HG02884 (cell line): ENCODE results near the gene FARS2.
A peak's percentile ranks its signal among the peaks of the same experiment; 100 is the strongest.

ENCODE experiments used
- ATAC-seq: cut with Tn5 transposase; IDR thresholded peaks from one replicate; pipeline ENCODE4 v1.9.1; 2021; ENCODE audit warnings: mild to moderate bottlenecking, moderate library complexity; ENCODE audit not compliant: unreplicated experiment

The FARS2 gene

GRCh38 chr6:5493806-5494205, 232.5 kb downstream of the FARS2 start:
- no peak for ATAC-seq

- ATAC-seq = no peak
Measured at GRCh38 chr6:5497896-5498578, 236.7 kb downstream of the FARS2 start.

GRCh38 chr6:5498579-5498899, 237.2 kb downstream of the FARS2 start:
- no peak for ATAC-seq

DNA sequence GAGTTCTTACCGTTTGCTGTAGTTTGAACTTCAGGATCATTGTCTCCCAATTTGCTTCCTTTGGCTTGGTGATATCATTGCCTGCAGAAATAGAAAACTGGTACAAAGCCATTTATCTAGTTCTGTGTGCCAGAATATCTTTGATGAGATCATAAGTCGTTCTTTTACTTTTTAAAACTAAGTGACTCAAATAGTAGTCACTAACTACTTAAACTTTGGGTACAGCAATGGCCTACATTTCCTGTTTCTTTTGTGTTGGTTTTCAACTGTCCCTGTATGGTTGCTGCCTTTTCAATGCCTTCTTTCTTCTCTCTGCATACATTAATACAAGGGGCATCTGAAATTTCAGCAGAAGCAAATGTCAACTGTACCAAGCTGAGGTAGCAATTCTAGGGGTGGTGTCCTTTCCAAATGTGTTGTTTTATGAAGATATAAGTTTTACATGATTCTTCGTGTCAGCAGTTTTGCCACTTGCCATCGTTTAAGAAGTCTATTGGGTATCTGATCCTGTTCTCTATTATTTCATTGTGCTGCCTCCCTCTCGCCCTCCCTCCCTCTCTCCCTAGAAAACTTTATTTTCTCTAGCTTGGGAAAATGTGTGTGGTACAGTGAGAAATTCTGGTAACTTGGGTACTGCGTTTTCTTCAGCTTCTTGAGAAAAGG, 238.5 kb downstream of the FARS2 start:
- ATAC-seq = no peak

DNA sequence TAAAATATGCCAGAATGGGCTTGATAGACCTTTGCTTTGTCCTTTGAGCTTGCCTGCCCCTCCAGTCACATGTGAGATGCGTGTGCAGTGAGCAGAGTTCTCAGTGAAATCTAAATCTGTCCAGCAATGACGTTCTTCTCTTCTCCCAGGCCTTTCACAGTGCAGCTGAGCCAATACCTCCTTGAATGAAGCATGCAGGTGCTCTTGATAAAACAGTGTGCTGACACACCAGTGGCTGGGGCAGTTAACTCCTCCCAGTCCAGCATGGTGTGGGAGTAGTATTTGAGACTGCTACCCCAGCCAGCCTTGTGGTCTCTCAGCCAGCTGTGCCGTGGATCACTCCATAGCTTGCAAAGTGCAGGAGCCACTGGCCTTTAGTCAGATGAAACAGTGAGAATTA, 240.5 kb downstream of the FARS2 start:
- ATAC-seq = no peak

GRCh38 chr6:5504078-5504477, 242.8 kb downstream of the FARS2 start:
- ATAC-seq = no peak

DNA sequence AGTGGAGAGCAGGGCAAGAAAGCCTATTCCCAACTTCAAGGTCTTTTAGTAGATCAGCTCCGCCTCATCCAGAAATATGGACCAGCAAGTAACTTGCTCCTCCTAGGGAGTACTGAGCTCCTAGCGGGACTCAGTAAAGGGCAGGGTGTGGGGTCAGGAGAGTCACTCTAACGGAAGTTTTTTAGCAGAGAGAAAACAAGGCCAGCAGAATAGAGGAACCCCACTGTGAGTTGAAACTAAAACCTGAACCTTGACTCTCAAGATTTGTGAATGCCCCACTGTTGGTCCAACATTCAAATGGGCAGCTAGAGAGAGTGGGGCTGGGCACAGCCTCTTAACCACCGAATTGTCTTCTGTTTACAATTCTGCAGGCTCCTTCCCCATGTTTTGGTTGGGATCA, 244.8 kb downstream of the FARS2 start:
- ATAC-seq = no peak

DNA sequence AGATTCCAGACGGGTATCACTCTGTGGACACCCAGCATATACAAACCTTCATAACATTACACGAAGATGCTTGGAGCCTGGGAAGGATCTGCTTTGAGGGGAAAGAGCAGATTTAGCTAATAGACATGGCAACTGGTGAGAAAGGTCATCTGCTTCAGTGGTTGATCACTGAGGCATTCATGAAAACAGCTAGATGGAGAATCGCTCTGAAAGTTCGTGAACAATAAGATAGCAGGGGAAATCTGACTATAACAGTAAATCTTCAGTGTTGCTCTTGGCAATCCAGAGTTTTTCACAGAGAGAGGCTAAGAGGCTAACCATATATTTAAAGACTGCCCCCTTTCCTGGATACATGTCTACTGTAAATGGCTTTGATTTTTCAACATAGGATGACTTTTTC, 245.3 kb downstream of the FARS2 start:
- ATAC-seq = peak; percentile 36

DNA sequence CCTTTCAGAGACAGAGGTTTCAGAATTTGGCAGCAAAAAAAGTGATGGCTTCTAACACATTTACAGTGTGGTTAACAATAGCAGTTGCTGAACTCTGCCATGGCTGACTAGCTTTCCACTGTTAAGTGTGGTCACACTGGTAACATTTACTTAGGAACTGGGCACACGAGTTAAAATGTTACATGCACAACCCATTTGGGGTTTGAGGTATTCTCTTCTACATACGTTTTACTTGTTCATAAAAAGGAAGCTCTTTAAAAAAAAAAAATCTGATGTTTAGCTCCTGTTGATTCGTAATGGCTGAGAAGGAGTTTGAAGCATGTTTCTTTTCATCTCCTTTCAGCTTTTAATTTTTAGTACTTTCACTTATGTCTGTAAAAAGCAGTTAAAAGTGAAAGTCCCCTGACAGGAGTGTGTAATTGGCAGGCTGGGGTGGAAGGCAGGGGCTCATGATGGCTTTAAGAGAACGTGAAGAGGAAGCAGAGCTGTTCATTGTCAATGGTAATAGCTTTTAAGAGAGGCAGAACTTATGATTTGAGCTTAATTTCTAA, 245.9 kb downstream of the FARS2 start:
- ATAC-seq = peak; percentile 86

- ATAC-seq = no peak
Measured at GRCh38 chr6:5509106-5509505, 247.8 kb downstream of the FARS2 start.

DNA sequence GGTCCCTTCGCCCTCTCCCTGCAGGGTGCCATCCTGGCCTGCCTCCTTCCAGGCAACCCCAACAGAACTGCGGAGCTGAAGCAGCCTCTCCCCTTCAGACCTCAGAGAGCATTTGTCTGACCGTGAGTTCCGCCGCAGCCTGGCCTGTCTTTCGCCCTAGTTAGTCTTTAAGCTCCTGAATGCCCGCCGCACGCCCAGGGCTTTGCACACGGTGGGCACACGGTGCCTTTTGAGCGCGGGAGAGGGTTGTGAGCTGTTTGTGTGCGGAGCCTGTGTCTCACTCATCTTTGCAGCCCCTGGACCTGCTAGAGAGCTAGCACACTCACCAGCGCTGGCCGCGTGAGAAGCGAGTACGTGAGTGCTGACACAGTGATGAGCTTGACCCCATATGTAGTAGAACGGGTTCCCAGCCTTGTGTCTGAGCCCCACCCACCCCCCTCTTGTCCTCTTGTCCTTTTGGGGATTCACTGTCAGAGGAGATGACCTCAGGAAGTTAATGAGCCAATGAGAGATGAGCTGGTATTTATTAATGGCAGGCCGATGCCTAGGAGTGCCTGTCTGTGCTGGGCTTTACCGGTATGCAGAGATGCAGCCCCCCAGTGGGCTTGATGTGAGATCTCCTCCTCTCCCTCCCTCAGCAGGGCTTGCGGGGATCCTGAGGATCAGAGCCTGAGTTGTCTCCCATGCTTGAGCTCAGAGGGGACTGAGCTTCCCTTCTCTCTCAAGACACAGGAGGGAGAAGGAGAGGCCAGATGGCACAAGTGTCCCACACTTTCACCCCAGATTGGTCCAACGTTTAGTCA, 249.2 kb downstream of the FARS2 start:
- ATAC-seq = no peak

- no peak for ATAC-seq
Measured at GRCh38 chr6:5511954-5512353, 250.6 kb downstream of the FARS2 start.

DNA sequence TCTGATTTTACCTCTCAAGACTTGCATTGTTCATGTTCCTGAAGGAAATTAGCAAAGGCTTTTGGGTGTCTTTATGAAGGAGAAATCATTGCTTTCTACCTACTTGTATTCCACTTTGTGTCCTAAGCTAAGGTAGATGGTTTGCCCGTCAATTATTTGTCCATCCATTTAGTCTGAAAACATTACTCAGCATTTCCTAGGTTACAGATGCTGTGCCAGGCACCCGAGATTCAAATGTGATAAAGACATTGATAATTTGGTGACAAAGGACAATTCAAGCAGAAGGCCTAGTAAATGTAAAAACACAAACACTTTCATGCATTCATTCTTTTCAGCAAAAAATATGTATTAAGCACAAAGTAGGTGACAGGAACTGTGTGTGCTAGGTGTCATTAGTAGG, 251.1 kb downstream of the FARS2 start:
- no peak for ATAC-seq

- ATAC-seq = no peak
Measured at GRCh38 chr6:5513408-5513807, 252.1 kb downstream of the FARS2 start.

DNA sequence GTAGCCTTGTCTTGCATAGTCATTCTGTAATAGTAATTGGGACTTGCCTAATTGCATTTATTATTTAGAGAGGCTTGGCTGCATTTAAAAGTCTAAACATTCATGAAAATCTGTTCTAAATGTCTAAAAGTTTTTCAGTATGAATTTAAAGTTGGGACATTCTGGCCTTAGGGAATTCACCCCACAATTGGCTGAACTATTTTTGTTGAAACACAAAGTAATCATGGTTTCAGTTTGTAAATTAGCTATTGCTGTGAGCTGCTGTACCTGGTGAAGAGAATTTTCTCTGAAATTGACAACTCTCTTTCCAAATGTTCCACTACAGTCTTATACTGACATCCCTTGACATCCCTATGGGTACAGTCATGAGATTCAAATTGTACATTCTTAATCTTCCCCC, 253.0 kb downstream of the FARS2 start:
- ATAC-seq = no peak

DNA sequence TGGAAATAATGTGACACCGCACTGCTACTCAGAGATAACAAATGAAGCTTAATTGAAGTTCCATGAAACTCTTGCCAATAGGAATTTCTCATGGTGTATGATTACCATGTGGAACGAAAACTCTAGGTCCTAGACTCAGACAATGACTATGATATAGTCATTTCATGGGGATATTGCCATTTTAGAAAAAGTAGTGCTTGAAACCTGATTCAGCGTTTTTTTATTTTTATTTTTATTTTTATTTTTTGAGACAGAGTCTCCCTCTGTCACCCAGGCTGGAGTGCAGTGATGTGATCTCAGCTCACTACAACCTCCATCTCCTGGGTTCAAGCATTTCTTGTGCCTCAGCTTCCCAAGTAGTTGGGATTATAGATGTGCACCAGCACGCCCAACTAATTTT, 253.9 kb downstream of the FARS2 start:
- no peak for ATAC-seq

DNA sequence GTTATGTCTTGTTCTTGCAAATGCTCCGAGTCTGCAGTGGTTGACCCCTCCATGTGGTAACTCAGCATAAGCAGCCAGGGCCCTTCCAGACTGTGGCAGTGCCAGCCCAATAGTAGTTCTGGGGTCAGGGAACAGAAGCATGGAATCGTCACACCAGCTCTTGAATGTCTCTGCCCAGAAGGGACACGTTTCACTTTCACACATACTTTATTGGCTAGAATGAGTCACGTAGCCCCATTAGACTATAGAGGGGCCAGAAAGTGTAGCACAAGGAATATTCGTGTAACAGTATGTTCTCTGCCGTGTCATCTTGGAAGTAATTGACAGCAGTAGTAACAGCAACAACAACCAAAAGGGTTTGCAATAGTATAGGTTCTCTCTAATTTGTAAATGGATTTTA, 254.7 kb downstream of the FARS2 start:
- ATAC-seq = no peak

DNA sequence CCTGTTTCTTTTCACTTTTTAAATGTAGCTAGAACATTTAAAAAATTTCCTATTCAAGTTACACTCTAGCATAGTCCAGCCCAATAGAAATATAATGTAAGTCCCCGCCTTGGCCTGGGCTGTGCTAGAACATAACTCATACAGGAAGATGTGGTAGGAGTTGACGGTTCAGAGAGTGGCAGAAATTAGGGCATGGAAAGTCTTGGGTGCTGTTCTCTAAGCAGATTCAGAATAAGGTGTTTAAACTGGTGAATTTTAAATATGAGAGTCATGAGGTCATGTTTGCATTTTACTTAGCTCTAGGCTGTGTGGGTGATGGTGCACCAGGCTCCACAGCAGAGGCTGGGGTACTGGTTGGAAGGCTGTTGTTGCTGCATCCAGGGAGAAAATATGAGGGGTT, 256.5 kb downstream of the FARS2 start:
- no peak for ATAC-seq

DNA sequence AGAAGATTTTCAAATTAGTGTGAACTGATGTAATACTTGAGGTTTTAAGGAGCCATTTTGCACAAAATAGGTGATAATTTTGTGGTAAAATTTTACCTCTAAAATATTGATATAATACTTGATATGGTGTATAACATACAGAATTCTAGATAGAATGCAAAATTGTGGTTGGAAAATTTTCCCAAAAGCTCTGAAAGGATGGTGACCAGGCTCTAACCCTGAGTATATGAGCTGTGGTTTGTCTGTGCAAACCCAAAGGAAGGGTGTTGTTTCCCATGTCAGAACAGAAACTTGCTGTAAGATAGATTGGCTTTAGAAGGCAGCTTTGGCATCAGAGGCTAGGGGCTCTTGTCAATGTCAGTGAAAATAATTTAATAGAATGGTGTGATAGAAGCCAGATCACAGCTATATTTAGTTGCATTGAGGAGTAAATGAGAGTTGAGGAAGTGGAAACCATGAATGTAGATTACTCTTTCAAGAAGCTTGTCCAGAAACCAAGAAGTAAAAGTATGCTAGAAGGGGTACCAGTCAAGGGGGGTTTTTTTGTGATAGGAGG, 257.7 kb downstream of the FARS2 start:
- ATAC-seq = no peak

- ATAC-seq = no peak
Measured at GRCh38 chr6:5520796-5521195, 259.5 kb downstream of the FARS2 start.

GRCh38 chr6:5521322-5521721, 260.0 kb downstream of the FARS2 start:
- no peak for ATAC-seq

DNA sequence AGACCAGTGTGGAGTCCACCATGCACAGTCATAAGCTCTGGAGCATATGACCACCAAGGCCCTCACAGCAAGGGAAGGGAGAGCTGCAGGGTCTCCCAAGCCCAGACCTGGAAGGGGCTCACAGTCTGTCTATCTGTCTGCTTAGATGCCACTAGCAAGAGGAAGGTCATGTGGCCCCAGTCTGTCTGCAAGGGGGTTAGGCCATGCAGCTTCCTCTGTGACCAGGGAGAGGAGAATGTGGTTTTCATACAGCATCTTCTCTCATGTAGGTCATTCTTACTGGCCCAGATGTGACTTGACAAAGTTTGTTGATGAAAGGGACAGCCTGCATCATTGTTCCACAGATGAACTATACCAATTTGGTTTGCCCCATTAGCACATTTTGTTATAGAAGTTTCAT, 260.8 kb downstream of the FARS2 start:
- no peak for ATAC-seq
